Neural cell (in vitro differentiated cells): ENCODE measurements around the gene IDH3A. TPM values are rescaled to one million over a fixed set of nuclear protein-coding genes. Genes with fewer than 3 reads are reported as not detected.

Experiments used
- H2AFZ ChIP-seq: fragments of 200-600, 300-800 bp; sonication (generic), shearing (Covaris generic); 2 replicates; pipeline ENCODE4 v1.6.0; 2014; ENCODE audit warnings: low read depth, mild to moderate bottlenecking, antibody characterized with exemption, low read length, moderate library complexity
- H3F3A ChIP-seq: fragments of 200-600 bp; shearing (Covaris generic); 2 replicates; pipeline ENCODE4 v1.6.1; 2016; ENCODE audit warnings: mild to moderate bottlenecking, moderate library complexity, mixed read lengths, antibody characterized with exemption, low read length; ENCODE audit not compliant: insufficient read depth, poor library complexity, severe bottlenecking
- H3K27ac ChIP-seq: fragments of 200-600, 300-800 bp; sonication (generic), shearing (Covaris generic); 2 replicates; pipeline ENCODE4 v1.5.1; 2014; ENCODE audit warnings: mild to moderate bottlenecking, low read length, moderate library complexity
- H3K27me3 ChIP-seq: fragments of 300-800, 200-600 bp; sonication (generic), shearing (Covaris generic); 2 replicates; pipeline ENCODE4 v1.6.0; 2014; ENCODE audit warnings: mild to moderate bottlenecking, low read depth, low read length, moderate library complexity; ENCODE audit not compliant: insufficient read depth
- H3K36me3 ChIP-seq: fragments of 300-800, 200-600 bp; sonication (generic), shearing (Covaris generic); 2 replicates; pipeline ENCODE4 v1.5.1; 2014; ENCODE audit warnings: mild to moderate bottlenecking, antibody characterized with exemption, low read length, moderate library complexity; ENCODE audit not compliant: insufficient read depth
- H3K4me2 ChIP-seq: fragments of 300-800, 200-600 bp; sonication (generic), shearing (Covaris generic); 2 replicates; pipeline ENCODE4 v1.6.0; 2014; ENCODE audit warnings: mild to moderate bottlenecking, low read length
- H3K4me3 ChIP-seq: fragments of 300-800, 200-600 bp; sonication (generic), shearing (Covaris generic); 2 replicates; pipeline ENCODE4 v1.5.1; 2014; ENCODE audit warnings: mild to moderate bottlenecking, low read length, moderate library complexity
- H3K79me2 ChIP-seq: fragments of 200-600 bp; shearing (Covaris generic); replicated peaks from 2 replicates; pipeline ENCODE4 v1.6.0; 2014; ENCODE audit warnings: mild to moderate bottlenecking, low read length, moderate library complexity; ENCODE audit not compliant: insufficient read depth
- H3K9ac ChIP-seq: fragments of 300-800, 200-600 bp; sonication (generic), shearing (Covaris generic); 2 replicates; pipeline ENCODE4 v1.6.1; 2016; ENCODE audit warnings: mild to moderate bottlenecking, low read length, mixed read lengths
- H3K9me2 ChIP-seq: fragments of 200-600 bp; shearing (Covaris generic); 2 replicates; pipeline ENCODE4 v1.6.1; 2016; ENCODE audit warnings: mild to moderate bottlenecking, low read length, mixed read lengths; ENCODE audit not compliant: insufficient read depth
- H3K9me3 ChIP-seq: fragments of 200-600, 300-800 bp; sonication (generic), shearing (Covaris generic); 2 replicates; pipeline ENCODE4 v1.6.1; 2016; ENCODE audit warnings: mild to moderate bottlenecking, mixed run types, low read length, moderate library complexity, mixed read lengths
- H4K20me1 ChIP-seq: fragments of 200-600 bp; shearing (Covaris generic); 2 replicates; pipeline ENCODE4 v1.6.1; 2016; ENCODE audit warnings: mild to moderate bottlenecking, mixed run types; ENCODE audit not compliant: insufficient read depth
- CTCF ChIP-seq: fragments of 450-650 bp; IDR thresholded peaks from 2 replicates; pipeline ENCODE4 v1.5.1; 2014; ENCODE audit warnings: antibody characterized with exemption, mild to moderate bottlenecking, moderate library complexity; ENCODE audit not compliant: poor library complexity, severe bottlenecking
- EP300 ChIP-seq: fragments of 450-650 bp; conservative IDR thresholded peaks from 2 replicates; pipeline ENCODE4 v1.6.1; 2014; ENCODE audit warnings: antibody characterized with exemption, mild to moderate bottlenecking, moderate library complexity; ENCODE audit not compliant: poor library complexity, severe bottlenecking
- EZH2 ChIP-seq: fragments of 200-600, 300-800 bp; shearing (Covaris generic), sonication (generic); IDR thresholded peaks from 2 replicates; pipeline ENCODE4 v1.6.1; 2014; ENCODE audit warnings: antibody characterized with exemption, low read length, borderline replicate concordance, mild to moderate bottlenecking; ENCODE audit not compliant: insufficient read depth, poor library complexity, severe bottlenecking
- MXI1 ChIP-seq: fragments of 450-650 bp; conservative IDR thresholded peaks from 2 replicates; pipeline ENCODE4 v1.6.1; 2014; ENCODE audit warnings: antibody characterized with exemption, mild to moderate bottlenecking; ENCODE audit not compliant: poor library complexity, severe bottlenecking
- POLR2AphosphoS5 ChIP-seq: IDR thresholded peaks from 2 replicates; pipeline ENCODE4 v1.6.1; 2012
- RAD21 ChIP-seq: fragments of 450-650 bp; conservative IDR thresholded peaks from 2 replicates; pipeline ENCODE4 v1.6.1; 2014; ENCODE audit warnings: antibody characterized with exemption, mild to moderate bottlenecking, moderate library complexity
- SMC3 ChIP-seq: fragments of 450-650 bp; conservative IDR thresholded peaks from 2 replicates; pipeline ENCODE4 v1.6.1; 2014; ENCODE audit warnings: antibody characterized with exemption, mild to moderate bottlenecking, moderate library complexity; ENCODE audit not compliant: poor library complexity
- TAF1 ChIP-seq: IDR thresholded peaks from 2 replicates; pipeline ENCODE4 v1.6.1; 2012; ENCODE audit warnings: low read depth
- polyA minus RNA-seq: library from RNA; depleted of rRNA, polyadenylated mRNA; stranded (reverse); fragments of >200 nt; gene quantifications from 2 replicates; pipeline ENCODE4 v1.2.3, GENCODE V29; 2014
- polyA plus RNA-seq: library from polyadenylated mRNA; depleted of rRNA; stranded (reverse); fragments of >200 nt; gene quantifications from 2 replicates; pipeline ENCODE4 v1.2.3, GENCODE V29; 2014
- TF ChIP-seq, protein P1 (sequence below): IDR thresholded peaks from 2 replicates; pipeline ENCODE4 v1.6.1; 2012; ENCODE audit warnings: borderline replicate concordance

The IDH3A gene
- polyA plus RNA-seq (90.7 and 97.9 TPM in 2 replicates), polyA minus RNA-seq (52.6 and 73.3 TPM in 2 replicates)

GRCh38 chr15:78149068-78149804, at the start of gene IDH3A:
IDH3A (plus strand) TSS chr15:78149362; CDS start chr15:78149404, 42 bp downstream.
- Histone ChIP-seq H3K4me2 (peak within 1 kb of the TSS; percentile 97), H3K9me2 (no peaks in the 10 kb centered on the region), H3F3A (no peaks in the 10 kb centered on the region), H3K27me3 (no peaks in the 10 kb centered on the region), H3K9me3 (no peaks in the 10 kb centered on the region), H2AFZ (peak within 1 kb of the TSS; percentile 88), H3K79me2 (peaks cover 19% of the 10 kb centered on the region), H3K27ac (peak within 1 kb of the TSS; percentile 65), H3K9ac (peak within 1 kb of the TSS; percentile 81), H4K20me1 (no peaks in the 10 kb centered on the region), H3K4me3 (peak within 1 kb of the TSS; percentile 95), H3K36me3 (peaks cover 1% of the 10 kb centered on the region)
- TF ChIP-seq EP300 = peak; percentile 6
- TF ChIP-seq, protein P1, sequence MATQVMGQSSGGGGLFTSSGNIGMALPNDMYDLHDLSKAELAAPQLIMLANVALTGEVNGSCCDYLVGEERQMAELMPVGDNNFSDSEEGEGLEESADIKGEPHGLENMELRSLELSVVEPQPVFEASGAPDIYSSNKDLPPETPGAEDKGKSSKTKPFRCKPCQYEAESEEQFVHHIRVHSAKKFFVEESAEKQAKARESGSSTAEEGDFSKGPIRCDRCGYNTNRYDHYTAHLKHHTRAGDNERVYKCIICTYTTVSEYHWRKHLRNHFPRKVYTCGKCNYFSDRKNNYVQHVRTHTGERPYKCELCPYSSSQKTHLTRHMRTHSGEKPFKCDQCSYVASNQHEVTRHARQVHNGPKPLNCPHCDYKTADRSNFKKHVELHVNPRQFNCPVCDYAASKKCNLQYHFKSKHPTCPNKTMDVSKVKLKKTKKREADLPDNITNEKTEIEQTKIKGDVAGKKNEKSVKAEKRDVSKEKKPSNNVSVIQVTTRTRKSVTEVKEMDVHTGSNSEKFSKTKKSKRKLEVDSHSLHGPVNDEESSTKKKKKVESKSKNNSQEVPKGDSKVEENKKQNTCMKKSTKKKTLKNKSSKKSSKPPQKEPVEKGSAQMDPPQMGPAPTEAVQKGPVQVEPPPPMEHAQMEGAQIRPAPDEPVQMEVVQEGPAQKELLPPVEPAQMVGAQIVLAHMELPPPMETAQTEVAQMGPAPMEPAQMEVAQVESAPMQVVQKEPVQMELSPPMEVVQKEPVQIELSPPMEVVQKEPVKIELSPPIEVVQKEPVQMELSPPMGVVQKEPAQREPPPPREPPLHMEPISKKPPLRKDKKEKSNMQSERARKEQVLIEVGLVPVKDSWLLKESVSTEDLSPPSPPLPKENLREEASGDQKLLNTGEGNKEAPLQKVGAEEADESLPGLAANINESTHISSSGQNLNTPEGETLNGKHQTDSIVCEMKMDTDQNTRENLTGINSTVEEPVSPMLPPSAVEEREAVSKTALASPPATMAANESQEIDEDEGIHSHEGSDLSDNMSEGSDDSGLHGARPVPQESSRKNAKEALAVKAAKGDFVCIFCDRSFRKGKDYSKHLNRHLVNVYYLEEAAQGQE = no peak
- peak; percentile 96 for TF ChIP-seq POLR2AphosphoS5
- TF ChIP-seq EZH2 = no peak
- no peak for TF ChIP-seq SMC3
- peak; percentile 96 for TF ChIP-seq MXI1
- TF ChIP-seq RAD21 = no peak
- no peak for TF ChIP-seq CTCF
- no peak for TF ChIP-seq TAF1

GRCh38 chr15:78100886-78101285, 48.3 kb upstream of the IDH3A start:
- Histone ChIP-seq H3K9ac (no peak overlapping the region), H3K27ac (no peak overlapping the region), H3K79me2 (no peaks in the 10 kb centered on the region), H2AFZ (no peak overlapping the region), H3K27me3 (no peaks in the 10 kb centered on the region), H3F3A (no peaks in the 10 kb centered on the region), H4K20me1 (no peaks in the 10 kb centered on the region), H3K9me2 (no peaks in the 10 kb centered on the region), H3K9me3 (no peaks in the 10 kb centered on the region), H3K4me2 (no peak overlapping the region), H3K36me3 (no peaks in the 10 kb centered on the region), H3K4me3 (no peak overlapping the region)
- TF ChIP-seq EZH2 = no peak
- TF ChIP-seq, protein P1 = no peak
- TF ChIP-seq SMC3 = no peak
